LNCAP (cell line): ENCODE data around the gene BAHCC1.

Experiments
- CTCF ChIP-seq: fragments of 450-650 bp; IDR thresholded peaks from 2 replicates; pipeline ENCODE4 v1.5.1; 2017; ENCODE audit warnings: mild to moderate bottlenecking

The BAHCC1 gene

GRCh38 chr17:81508639-81509206, 113.5 kb downstream of the BAHCC1 start:
- no peak for TF ChIP-seq CTCF

GRCh38 chr17:81509207-81509971, 114.1 kb downstream of the BAHCC1 start:
- no peak for TF ChIP-seq CTCF

- TF ChIP-seq CTCF = no peak
These were observed 114.9 kb downstream of the BAHCC1 start for GRCh38 chr17:81509972-81510784.

- no peak for TF ChIP-seq CTCF
These were observed 115.7 kb downstream of the BAHCC1 start for GRCh38 chr17:81510785-81511553.

- no peak for TF ChIP-seq CTCF
These were observed 116.2 kb downstream of the BAHCC1 start for GRCh38 chr17:81511554-81511803.

GRCh38 chr17:81511804-81512561, 116.7 kb downstream of the BAHCC1 start:
- no peak for TF ChIP-seq CTCF
